PFSK-1 (cell line): ENCODE results near the gene GNPAT.

Experiments used
- FOXP2 ChIP-seq: optimal IDR thresholded peaks from 2 replicates; pipeline ENCODE3; 2011; ENCODE audit warnings: borderline replicate concordance, control low read depth, inconsistent platforms; ENCODE audit not compliant: insufficient read depth; ENCODE audit errors: extremely low read length, extremely low read depth
- POLR2AphosphoS5 ChIP-seq: IDR thresholded peaks from 2 replicates; pipeline ENCODE4 v1.6.1; 2012; ENCODE audit warnings: low read depth, mild to moderate bottlenecking, control low read depth, low read length, moderate library complexity
- SIN3A ChIP-seq: IDR thresholded peaks from 2 replicates; pipeline ENCODE4 v1.6.1; 2012; ENCODE audit warnings: mild to moderate bottlenecking, low read length, moderate library complexity, borderline replicate concordance; ENCODE audit not compliant: insufficient read depth
- TAF1 ChIP-seq: IDR thresholded peaks from 2 replicates; pipeline ENCODE4 v1.6.1; 2012; ENCODE audit warnings: low read length, control low read depth, borderline replicate concordance; ENCODE audit not compliant: insufficient read depth
- TF ChIP-seq, protein P1 (sequence below), 2 experiments: IDR thresholded peaks; 2 replicates each; pipeline versions ENCODE4 v1.6.1 to v1.8.0; 2011 to 2012; ENCODE audit warnings: low read depth in 2 of 2, low read length in 2 of 2, control low read depth in 1 of 2, inconsistent platforms in 1 of 2, mild to moderate bottlenecking in 1 of 2, moderate library complexity in 1 of 2; ENCODE audit not compliant: insufficient read depth in 1 of 2

GRCh38 chr1:231209531-231209930 lies 31.5 kb upstream of the GNPAT start:
- no peak for TF ChIP-seq POLR2AphosphoS5
- TF ChIP-seq, protein P1, sequence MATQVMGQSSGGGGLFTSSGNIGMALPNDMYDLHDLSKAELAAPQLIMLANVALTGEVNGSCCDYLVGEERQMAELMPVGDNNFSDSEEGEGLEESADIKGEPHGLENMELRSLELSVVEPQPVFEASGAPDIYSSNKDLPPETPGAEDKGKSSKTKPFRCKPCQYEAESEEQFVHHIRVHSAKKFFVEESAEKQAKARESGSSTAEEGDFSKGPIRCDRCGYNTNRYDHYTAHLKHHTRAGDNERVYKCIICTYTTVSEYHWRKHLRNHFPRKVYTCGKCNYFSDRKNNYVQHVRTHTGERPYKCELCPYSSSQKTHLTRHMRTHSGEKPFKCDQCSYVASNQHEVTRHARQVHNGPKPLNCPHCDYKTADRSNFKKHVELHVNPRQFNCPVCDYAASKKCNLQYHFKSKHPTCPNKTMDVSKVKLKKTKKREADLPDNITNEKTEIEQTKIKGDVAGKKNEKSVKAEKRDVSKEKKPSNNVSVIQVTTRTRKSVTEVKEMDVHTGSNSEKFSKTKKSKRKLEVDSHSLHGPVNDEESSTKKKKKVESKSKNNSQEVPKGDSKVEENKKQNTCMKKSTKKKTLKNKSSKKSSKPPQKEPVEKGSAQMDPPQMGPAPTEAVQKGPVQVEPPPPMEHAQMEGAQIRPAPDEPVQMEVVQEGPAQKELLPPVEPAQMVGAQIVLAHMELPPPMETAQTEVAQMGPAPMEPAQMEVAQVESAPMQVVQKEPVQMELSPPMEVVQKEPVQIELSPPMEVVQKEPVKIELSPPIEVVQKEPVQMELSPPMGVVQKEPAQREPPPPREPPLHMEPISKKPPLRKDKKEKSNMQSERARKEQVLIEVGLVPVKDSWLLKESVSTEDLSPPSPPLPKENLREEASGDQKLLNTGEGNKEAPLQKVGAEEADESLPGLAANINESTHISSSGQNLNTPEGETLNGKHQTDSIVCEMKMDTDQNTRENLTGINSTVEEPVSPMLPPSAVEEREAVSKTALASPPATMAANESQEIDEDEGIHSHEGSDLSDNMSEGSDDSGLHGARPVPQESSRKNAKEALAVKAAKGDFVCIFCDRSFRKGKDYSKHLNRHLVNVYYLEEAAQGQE (IDR thresholded peaks at IDR 0.05; ENCODE audit: insufficient read depth in 1 of 2, low read depth in 2 of 2, low read length in 2 of 2) = no peak
- TF ChIP-seq SIN3A = no peak
- TF ChIP-seq TAF1 = no peak
- TF ChIP-seq FOXP2 = no peak
